ENCODE data around the gene ELANE. TPM values are rescaled to one million over a fixed set of nuclear protein-coding genes. Genes with fewer than 3 reads are reported as not detected.

The ELANE gene
- total and polyA plus RNA-seq, 4 donors, result 0.17 to 37.4 (median 1.8) TPM

- no peak for TF ChIP-seq GABPA (IDR thresholded peaks at IDR 0.05 in 1 of 2, conservative IDR thresholded peaks at IDR 0.05 in 1 of 2)
- TF ChIP-seq MAX (IDR thresholded peaks at IDR 0.05), result no peak
Measured at GRCh38 chr19:855142-855541, 3.0 kb downstream of the ELANE start (continued).

DNA sequence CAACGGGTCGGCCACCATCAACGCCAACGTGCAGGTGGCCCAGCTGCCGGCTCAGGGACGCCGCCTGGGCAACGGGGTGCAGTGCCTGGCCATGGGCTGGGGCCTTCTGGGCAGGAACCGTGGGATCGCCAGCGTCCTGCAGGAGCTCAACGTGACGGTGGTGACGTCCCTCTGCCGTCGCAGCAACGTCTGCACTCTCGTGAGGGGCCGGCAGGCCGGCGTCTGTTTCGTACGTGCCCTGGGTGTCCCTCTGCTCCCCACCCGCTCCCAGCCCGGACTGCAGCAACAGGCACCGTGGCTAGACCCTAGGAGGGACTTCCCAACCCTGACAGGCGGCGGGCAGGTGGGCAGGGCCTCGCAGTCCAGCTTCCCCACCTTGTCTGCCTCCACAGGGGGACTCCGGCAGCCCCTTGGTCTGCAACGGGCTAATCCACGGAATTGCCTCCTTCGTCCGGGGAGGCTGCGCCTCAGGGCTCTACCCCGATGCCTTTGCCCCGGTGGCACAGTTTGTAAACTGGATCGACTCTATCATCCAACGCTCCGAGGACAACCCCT, 3.5 kb downstream of the ELANE start:
- peaks cover 5 to 11% (median 9%) of the 10 kb centered on the region in 4 donors for H3K4me1 ChIP-seq (ENCODE audit: control insufficient read depth in 4 of 4, insufficient read depth in 4 of 4, low read length in 3 of 4)
- DNase-seq (ENCODE audit: low spot score), result no peak
- WGBS, result 75% methylated on average over 40 of the region's 40 CpGs

More for the DNA sequence above, 3.5 kb downstream of the ELANE start:
- TF ChIP-seq FOXA1 (IDR thresholded peaks at IDR 0.05) (no peak), NR2F2 (IDR thresholded peaks at IDR 0.05) (no peak), YY1 (IDR thresholded peaks at IDR 0.05) (no peak), RAD21 (IDR thresholded peaks at IDR 0.05) (no peak), RXRA (IDR thresholded peaks at IDR 0.05) (no peak), FOXA2 (IDR thresholded peaks at IDR 0.05) (no peak), CTCF (IDR thresholded peaks at IDR 0.05; ENCODE audit: low read depth, low read length, missing input control) (no peak), MAX (IDR thresholded peaks at IDR 0.05) (no peak), HNF4A (conservative IDR thresholded peaks at IDR 0.05) (no peak), HNF4G (IDR thresholded peaks at IDR 0.05) (no peak), GABPA (IDR thresholded peaks at IDR 0.05 in 1 of 2, conservative IDR thresholded peaks at IDR 0.05 in 1 of 2) (no peak), EGR1 (IDR thresholded peaks at IDR 0.05; ENCODE audit: low read depth in 2 of 2) (no peak), JUND (IDR thresholded peaks at IDR 0.05) (no peak)
- TF ChIP-seq, protein P1, sequence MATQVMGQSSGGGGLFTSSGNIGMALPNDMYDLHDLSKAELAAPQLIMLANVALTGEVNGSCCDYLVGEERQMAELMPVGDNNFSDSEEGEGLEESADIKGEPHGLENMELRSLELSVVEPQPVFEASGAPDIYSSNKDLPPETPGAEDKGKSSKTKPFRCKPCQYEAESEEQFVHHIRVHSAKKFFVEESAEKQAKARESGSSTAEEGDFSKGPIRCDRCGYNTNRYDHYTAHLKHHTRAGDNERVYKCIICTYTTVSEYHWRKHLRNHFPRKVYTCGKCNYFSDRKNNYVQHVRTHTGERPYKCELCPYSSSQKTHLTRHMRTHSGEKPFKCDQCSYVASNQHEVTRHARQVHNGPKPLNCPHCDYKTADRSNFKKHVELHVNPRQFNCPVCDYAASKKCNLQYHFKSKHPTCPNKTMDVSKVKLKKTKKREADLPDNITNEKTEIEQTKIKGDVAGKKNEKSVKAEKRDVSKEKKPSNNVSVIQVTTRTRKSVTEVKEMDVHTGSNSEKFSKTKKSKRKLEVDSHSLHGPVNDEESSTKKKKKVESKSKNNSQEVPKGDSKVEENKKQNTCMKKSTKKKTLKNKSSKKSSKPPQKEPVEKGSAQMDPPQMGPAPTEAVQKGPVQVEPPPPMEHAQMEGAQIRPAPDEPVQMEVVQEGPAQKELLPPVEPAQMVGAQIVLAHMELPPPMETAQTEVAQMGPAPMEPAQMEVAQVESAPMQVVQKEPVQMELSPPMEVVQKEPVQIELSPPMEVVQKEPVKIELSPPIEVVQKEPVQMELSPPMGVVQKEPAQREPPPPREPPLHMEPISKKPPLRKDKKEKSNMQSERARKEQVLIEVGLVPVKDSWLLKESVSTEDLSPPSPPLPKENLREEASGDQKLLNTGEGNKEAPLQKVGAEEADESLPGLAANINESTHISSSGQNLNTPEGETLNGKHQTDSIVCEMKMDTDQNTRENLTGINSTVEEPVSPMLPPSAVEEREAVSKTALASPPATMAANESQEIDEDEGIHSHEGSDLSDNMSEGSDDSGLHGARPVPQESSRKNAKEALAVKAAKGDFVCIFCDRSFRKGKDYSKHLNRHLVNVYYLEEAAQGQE (IDR thresholded peaks at IDR 0.05), result no peak
- Histone ChIP-seq H3K4me3 (ENCODE audit: low read depth in 1 of 3, low read length in 3 of 3) (no peak overlapping the region), H3K27ac (ENCODE audit: low read depth in 1 of 2, low read length in 2 of 2) (no peak overlapping the region), H3K9me3 (ENCODE audit: control insufficient read depth in 4 of 4, low read length in 3 of 4) (no peaks in the 10 kb centered on the region), H3K27me3 (ENCODE audit: control insufficient read depth in 4 of 4, insufficient read depth in 4 of 4, low read length in 3 of 4) (no peaks in the 10 kb centered on the region), H3K9ac (ENCODE audit: low read depth in 1 of 2, low read length in 2 of 2) (no peak overlapping the region), H3K36me3 (ENCODE audit: control insufficient read depth in 4 of 4, insufficient read depth in 3 of 4, low read depth in 1 of 4, low read length in 3 of 4) (no peaks in the 10 kb centered on the region)
